ENCODE results near the gene APOF.
A peak's percentile ranks its signal among the peaks of the same experiment; 100 is the strongest.
"Not testable (repeated sequence)": the region's sequence is repeated elsewhere in the genome, so short reads cannot be mapped to it uniquely, and the experiment has no call there.

Gene APOF

DNA sequence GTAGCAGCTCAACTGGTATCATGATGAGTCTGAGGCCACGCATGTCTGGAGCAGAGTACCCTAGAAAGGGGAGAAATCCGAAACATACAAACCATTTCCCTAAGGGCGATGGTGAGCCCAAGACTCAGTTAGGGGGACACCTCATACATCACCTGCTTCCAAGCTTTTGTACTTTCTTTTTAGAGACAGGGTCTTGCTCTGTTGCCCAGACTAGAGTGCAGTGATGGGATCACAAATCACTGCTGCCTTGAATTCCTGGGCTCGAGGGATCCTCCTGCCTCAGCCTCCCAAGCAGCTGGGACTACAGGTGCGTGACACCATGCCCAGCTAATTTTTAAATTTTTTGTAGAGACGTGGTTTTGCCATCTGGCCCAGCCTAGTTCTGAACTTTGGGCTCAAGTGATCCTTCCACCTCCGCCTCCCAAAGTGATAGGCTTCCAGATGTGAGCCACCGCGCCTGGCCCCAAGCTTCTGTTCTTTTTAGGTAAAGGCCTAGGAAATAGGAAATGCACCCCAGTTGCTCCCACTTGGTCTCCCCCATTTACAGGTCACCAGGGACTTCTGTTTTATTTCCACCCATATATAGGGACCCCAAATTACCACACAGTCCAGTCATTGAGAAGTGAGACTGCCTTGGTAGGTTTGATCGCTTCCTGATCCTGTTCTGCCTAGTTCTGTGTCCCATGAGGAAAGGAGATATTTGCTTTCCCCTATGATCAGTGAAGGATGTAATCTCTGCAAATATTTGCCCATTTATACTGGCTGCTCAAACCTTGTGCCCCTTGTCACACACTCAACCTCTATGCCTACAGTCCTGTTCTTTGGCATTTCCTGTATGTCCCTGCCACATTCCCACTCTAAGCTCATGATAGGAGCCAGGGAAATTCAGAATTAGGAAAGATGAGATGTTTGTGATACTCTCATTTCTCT, at the start of gene APOF:
APOF (minus strand) TSS at position 728 of the 930 bp plus-strand sequence; CDS start at position 616, 112 bp downstream.
- DNase-seq = no peak

DNA sequence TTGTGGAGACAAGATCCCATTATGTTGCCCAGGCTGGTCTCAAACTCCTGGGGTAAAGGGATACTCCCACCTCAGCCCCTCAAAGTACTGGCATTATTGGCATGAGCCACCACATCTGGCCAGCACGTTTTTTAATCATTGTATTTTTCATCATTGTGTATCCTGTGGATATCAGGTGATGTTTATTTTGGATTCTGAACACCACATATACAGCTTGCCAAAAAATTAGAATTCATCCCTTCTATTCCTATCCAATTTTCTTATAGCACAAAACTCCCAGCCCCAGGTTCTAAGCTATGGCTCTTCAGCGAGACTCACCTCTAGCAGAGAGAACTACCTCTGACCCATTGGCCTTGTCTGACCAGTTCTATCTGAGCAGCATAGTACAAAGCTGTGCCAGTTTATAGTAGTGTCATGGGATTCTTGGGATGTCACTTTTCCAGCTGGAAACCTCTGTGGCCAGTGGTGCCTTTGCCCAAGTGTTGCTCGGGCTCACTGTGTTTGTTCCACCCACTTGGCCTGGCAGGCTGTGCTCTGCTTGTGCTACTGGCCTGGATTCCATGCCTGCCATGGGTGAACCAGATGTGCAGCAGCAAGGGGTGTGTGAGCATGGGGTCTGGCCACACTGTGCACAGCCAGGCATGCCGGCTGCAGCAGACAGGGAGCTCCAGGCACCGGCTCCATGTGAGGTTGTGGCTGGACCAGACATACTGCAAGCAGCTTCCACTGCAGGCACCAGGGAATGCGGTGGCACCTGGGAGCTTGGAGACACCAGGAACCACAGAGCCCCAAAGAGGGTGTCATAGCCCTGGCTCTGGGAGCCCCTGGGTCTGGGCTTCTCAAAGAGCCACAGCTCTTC, 49.4 kb upstream of the APOF start:
- DNase-seq = no peak

DNA sequence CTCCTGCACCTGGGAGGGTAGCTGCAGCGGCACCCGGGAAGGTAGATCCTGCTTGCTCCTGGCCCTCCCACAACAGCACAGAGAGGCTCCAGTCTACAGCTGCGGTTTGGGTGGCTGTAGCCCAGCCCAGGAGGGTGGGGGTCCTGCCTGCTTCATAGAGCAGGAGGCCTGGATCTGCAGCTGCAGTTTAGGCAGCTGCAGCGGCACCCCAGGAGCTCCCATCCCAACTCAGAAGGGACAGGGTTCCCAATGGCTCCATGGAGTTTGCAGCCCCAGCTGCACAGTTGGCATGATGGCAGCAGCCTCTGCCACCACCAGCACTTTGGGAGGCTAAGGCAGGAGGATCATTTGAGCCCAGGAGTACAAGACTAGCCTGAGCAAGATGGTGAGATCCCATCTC, 48.1 kb upstream of the APOF start:
- no peak for DNase-seq

GRCh38 chr12:56408799-56409417, 46.3 kb upstream of the APOF start:
- DNase-seq = no peak

- not testable (repeated sequence) for DNase-seq
These were observed 41.6 kb upstream of the APOF start for GRCh38 chr12:56404227-56404626.

DNA sequence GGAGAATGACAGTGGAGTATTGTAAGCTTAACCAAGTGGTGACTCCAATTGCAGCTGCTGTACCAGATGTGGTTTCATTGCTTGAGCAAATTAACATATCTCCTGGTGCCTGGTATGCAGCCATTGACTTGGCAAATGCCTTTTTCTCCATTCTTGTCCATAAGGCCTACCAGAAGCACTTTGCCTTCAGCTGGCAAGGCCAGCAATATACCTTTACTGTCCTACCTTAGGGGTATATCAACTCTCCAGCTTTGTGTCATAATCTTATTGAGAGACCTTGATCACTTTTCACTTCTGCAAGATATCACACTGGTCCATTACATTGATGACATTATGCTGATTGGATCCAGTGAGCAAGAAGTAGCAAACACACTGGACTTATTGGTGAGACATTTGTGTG, 39.0 kb upstream of the APOF start:
- DNase-seq = not testable (repeated sequence)

GRCh38 chr12:56401125-56401524, 38.5 kb upstream of the APOF start:
- DNase-seq = not testable (repeated sequence)

DNA sequence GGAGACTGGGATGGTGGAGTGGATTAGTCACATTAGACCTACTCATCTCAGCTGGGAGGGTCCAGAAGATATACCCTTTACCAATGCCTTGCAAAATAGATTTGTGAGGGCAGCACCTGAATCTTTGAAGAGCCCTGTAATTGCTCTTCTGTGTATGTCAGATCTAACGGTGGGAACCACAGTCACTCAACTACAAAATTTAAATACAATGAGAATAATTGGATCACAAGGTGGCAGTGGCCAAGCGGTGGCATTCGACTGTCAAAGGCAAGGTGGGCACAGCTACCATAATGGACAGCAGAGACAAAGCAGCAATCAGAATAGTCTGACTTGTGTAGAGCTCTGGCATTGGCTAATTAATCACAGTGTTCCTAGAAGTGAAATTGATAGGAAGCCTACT, 36.8 kb upstream of the APOF start:
- DNase-seq = not testable (repeated sequence)

DNA sequence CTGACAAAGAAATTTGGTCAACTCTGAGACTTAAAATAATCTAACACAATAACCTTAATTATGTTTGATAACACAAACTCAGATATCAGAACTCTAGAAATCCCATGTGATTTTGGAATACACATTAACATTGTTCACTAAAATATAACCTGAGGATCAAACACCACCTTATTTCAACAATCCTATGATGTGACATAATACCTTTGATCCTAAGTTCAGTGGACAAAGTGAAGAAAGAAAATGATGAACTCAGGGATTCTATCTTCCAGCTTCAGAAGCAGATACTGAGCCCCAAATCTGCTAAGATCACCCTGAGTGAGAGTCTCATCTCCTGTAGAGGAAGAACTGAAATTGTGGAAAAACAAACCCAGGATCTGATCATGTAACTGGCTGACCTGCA, 35.7 kb upstream of the APOF start:
- no peak for DNase-seq

DNA sequence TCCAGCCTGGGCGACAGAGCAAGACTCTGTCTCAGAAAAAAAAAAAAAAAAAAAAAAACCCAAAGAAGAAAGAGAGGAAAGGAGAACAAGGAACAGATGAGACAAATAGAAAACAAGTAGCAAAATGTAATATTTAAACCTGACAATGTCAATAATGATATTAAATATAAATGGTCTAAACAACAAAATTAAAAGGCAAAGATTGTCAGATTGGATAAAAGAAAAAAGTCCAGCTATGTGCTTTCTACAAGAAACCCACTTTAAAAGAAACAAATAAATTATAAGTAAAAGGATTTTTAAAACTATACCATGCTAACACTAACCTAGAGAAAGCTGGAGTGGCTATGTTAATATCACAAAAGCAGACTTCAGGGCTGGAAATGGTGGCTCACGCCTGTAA, 29.7 kb upstream of the APOF start:
- DNase-seq = no peak

- DNase-seq = no peak
These were observed 29.1 kb upstream of the APOF start for GRCh38 chr12:56391721-56392120.

GRCh38 chr12:56389412-56389811, 26.8 kb upstream of the APOF start:
- DNase-seq = no peak

DNA sequence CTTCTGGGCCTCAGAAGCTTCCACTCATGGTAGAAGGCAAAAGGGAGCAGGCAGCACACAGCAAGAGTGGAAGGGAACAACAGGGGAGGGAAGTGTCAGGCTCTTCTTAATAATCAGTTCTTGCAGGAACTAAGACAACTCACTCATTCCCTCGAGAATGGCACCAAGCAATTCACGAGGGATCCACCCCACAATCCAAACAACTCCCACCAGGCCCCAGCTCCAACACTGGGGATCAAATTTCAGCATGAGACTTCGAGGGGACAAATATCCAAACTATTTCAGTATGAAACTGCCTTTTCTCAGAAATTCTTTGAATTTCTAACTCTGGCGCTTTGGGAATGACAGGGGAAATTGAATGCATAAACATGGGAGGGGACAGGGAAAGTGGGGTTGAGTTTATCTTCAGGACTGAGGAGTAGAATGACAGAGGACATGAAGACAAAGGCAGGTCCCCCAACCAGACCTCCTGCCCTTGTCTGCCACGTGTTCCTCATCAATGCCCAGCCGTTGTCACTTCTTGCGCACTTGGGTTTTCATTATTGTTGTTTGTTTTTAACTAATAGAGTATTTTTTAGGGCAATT, 24.6 kb upstream of the APOF start:
- DNase-seq = no peak

- no peak for DNase-seq
These were observed 23.2 kb upstream of the APOF start for GRCh38 chr12:56385873-56386272.

GRCh38 chr12:56382611-56383010, 20.0 kb upstream of the APOF start:
- DNase-seq = no peak

GRCh38 chr12:56377989-56378316, 15.3 kb upstream of the APOF start:
- no peak for DNase-seq

- DNase-seq = peak in 1 of 3 donors; percentile 15
These were observed 14.8 kb upstream of the APOF start for GRCh38 chr12:56377310-56377988.

DNA sequence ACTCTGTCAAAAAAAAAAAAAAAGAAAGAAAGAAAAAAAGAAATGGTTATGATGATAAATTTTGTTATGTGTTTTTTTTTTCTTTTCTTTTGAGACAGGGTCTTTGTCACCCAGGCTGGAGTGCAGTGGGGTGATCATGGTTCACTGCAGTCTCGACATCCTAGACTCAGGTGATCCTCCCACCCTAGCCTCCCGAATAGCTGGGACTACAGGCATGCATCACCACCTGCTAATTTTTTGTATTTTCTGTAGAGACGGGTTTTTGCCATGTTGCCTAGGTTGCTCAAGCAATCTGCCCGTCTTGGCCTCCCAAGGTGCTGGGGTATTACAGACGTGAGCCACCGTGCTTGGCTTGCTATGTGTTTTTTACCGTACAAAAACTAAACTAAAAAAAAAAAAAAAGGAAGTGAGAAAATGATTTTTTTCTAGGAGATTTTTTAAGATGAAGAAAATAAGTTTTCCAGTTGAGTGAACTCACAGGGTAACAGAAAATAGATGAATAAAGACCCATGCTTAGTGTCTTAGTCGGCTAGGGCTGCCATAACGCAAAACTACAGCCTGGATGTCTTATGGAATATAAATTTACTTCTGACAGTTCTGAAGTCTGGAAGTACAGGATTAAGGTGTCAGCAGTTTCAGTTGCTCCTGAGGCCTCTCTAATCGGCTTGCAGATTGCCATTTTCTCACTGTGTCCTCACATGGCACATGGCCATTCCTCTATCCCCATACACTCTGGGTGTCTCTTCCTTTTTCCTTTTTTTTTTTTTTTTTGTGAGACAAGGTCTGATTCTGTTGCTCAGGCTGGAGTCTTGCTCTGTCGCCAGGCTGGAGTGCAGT, 13.2 kb upstream of the APOF start:
- DNase-seq = no peak

DNA sequence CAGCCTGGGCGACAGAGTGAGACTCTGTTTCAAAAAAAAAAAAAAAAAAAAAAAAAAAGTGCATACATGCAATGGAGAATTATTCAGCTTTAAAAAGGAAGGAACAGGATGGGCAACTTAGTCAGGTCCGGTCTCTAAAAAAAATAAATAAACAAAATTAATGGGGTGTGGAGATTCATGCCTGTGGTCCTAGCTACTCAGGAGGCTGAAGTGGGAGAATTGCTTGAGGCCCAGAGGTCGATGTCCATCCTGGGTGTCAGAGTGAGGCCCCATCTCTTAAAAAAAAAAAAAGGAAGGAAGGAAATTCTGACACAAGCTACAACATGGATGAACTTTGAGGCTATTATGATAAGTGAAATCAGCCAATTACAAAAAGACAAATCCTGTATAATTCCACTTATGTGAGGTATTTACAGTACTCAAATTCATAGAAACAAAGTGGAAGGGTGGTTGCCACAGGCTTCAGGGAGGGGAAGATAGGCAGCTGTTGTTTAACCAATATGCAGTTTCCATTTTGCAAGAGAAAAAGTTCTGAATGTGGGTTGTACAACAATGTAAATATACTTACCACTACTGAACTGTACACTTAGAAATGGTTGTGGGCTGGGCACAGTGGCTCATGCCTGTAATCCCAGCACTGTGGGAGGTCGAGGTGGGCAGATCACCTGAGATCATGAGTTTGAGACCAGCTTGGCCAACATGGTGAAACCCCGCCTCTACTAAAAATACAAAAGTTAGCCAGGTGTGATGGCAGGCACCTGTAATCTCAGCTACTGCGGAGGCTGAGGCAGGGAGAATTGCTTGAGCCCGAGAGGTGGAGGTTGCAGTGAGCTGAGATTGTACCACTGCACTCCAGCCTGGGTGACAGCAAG, 12.3 kb upstream of the APOF start:
- peak in 1 of 3 donors; percentile 19 for DNase-seq

GRCh38 chr12:56373515-56373914, 10.9 kb upstream of the APOF start:
- DNase-seq = no peak
